ENCODE data around the gene HSPD1.

DNA sequence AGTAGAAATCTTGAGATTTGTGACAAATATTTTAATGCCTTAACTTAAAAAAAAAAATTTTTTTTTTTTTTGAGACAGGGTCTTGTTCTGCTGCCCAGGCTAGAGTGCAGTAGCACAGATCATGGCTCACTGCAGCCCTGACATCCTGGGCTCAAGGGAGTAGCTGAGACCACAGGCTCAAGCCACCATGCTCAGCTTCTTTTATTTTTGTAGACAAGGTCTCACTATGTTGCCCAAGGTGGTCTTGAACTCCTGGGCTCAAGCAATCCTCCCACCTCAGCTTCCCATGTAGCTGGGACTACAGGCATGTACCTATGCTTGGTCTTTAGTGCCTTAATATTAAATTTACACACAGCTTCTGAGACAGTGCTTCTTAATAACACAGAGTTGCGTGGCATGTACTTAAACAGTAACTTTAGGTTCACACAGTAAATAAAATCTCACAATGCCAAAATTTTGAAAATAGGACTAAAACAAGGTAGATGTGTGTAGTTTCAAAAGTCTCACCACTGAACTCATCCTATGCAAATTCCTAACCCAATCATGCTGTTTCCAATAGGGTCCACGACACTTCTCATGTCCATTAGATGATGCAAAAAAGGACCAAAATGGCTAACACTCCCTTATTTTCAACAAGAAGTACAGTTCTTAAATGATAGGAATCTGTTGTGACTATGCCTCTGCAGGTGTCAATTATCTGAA lies 4.1 kb downstream of the HSPD1 start:
- TF ChIP-seq, protein P1, sequence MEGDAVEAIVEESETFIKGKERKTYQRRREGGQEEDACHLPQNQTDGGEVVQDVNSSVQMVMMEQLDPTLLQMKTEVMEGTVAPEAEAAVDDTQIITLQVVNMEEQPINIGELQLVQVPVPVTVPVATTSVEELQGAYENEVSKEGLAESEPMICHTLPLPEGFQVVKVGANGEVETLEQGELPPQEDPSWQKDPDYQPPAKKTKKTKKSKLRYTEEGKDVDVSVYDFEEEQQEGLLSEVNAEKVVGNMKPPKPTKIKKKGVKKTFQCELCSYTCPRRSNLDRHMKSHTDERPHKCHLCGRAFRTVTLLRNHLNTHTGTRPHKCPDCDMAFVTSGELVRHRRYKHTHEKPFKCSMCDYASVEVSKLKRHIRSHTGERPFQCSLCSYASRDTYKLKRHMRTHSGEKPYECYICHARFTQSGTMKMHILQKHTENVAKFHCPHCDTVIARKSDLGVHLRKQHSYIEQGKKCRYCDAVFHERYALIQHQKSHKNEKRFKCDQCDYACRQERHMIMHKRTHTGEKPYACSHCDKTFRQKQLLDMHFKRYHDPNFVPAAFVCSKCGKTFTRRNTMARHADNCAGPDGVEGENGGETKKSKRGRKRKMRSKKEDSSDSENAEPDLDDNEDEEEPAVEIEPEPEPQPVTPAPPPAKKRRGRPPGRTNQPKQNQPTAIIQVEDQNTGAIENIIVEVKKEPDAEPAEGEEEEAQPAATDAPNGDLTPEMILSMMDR (IDR thresholded peaks at IDR 0.05), result no peak
- no peak for TF ChIP-seq POLR2A (IDR thresholded peaks at IDR 0.05)
